GM23248 (cell line): Measurements from ENCODE around the gene RHBDF1.

Experiments used
- EZH2 ChIP-seq: fragments of 200-600 bp; sonication (generic); IDR thresholded peaks from 2 replicates; pipeline ENCODE4 v1.6.1; 2018; ENCODE audit warnings: antibody characterized with exemption, mild to moderate bottlenecking; ENCODE audit not compliant: insufficient read depth, poor library complexity, severe bottlenecking
- EZH2phosphoT487 ChIP-seq: fragments of 200-600 bp; sonication (generic); IDR thresholded peaks from 2 replicates; pipeline ENCODE4 v1.6.1; 2018; ENCODE audit warnings: antibody characterized with exemption, moderate library complexity, mild to moderate bottlenecking, low read depth; ENCODE audit not compliant: insufficient read depth

GRCh38 chr16:64914-65255 lies 7.5 kb downstream of the RHBDF1 start:
- no peak for TF ChIP-seq EZH2phosphoT487
- no peak for TF ChIP-seq EZH2
